SU-DHL-6 (cell line): Measurements from ENCODE around the gene SLAIN1.
"Not testable (repeated sequence)": the region's sequence is repeated elsewhere in the genome, so short reads cannot be mapped to it uniquely, and the experiment has no call there.

Experiments
- H2AFZ ChIP-seq: fragments of 200-600 bp; sonication (generic); 2 replicates; pipeline ENCODE4 v1.6.1; 2014; ENCODE audit warnings: low read depth, mild to moderate bottlenecking, moderate library complexity, mixed read lengths, antibody characterized with exemption, low read length; ENCODE audit not compliant: severe bottlenecking
- H3F3A ChIP-seq: fragments of 200-600 bp; shearing (Covaris generic); 2 replicates; pipeline ENCODE4 v1.6.0; 2016; ENCODE audit warnings: antibody characterized with exemption, mild to moderate bottlenecking; ENCODE audit not compliant: insufficient read depth
- H3K27ac ChIP-seq: fragments of 200-600 bp; sonication (generic); 2 replicates; pipeline ENCODE4 v1.5.1; 2016; ENCODE audit warnings: low read depth, mild to moderate bottlenecking, low read length, moderate library complexity, mixed read lengths
- H3K27me3 ChIP-seq: fragments of 200-600 bp; sonication (generic), shearing (Covaris generic); 2 replicates; pipeline ENCODE4 v1.6.0; 2014; ENCODE audit warnings: mild to moderate bottlenecking, low read length
- H3K36me3 ChIP-seq: fragments of 200-600 bp; sonication (generic); 2 replicates; pipeline ENCODE4 v1.6.1; 2014; ENCODE audit warnings: mild to moderate bottlenecking, low read length, mixed read lengths
- H3K4me2 ChIP-seq: fragments of 300-600, 200-600 bp; shearing (Covaris generic), sonication (generic); 2 replicates; pipeline ENCODE4 v1.6.0; 2014; ENCODE audit warnings: low read length, low read depth, mild to moderate bottlenecking; ENCODE audit not compliant: poor library complexity, severe bottlenecking
- H3K4me3 ChIP-seq: fragments of 200-600 bp; sonication (generic); 2 replicates; pipeline ENCODE4 v1.5.1; 2014; ENCODE audit warnings: antibody characterized with exemption, low read length, mild to moderate bottlenecking, mixed read lengths; ENCODE audit not compliant: insufficient read depth, poor library complexity, severe bottlenecking
- H3K79me2 ChIP-seq: fragments of 200-600 bp; sonication (generic); 2 replicates; pipeline ENCODE4 v1.6.1; 2014; ENCODE audit warnings: mild to moderate bottlenecking, low read length, moderate library complexity; ENCODE audit not compliant: insufficient read depth
- H3K9ac ChIP-seq: fragments of 200-600 bp; sonication (generic); 2 replicates; pipeline ENCODE4 v1.7.0; 2014; ENCODE audit warnings: mild to moderate bottlenecking, low read length
- H3K9me2 ChIP-seq: fragments of 200-600 bp; sonication (generic); replicated peaks from 2 replicates; pipeline ENCODE4 v1.6.1; 2014; ENCODE audit warnings: low read length; ENCODE audit not compliant: insufficient read depth
- H3K9me3 ChIP-seq: fragments of 200-600 bp; sonication (generic); 2 replicates; pipeline ENCODE4 v1.6.1; 2014; ENCODE audit warnings: low read length, mixed read lengths; ENCODE audit not compliant: insufficient read depth
- H4K20me1 ChIP-seq: fragments of 200-600 bp; sonication (generic); 2 replicates; pipeline ENCODE4 v1.6.1; 2014; ENCODE audit warnings: low read depth, mild to moderate bottlenecking, antibody characterized with exemption, low read length, moderate library complexity, mixed read lengths
- EZH2phosphoT487 ChIP-seq: fragments of 200-600 bp; sonication (generic), shearing (Covaris generic); conservative IDR thresholded peaks from 2 replicates; pipeline ENCODE4 v1.6.1; 2018; ENCODE audit warnings: mild to moderate bottlenecking, antibody characterized with exemption, low read length, moderate library complexity, mixed read lengths
- TF ChIP-seq, protein P1 (sequence below): fragments of 200-600 bp; sonication (generic); IDR thresholded peaks from one replicate; pipeline ENCODE4 v1.5.1; 2017; ENCODE audit warnings: antibody characterized with exemption, mild to moderate bottlenecking, low read length, moderate library complexity; ENCODE audit not compliant: insufficient read depth, poor library complexity, severe bottlenecking

The SLAIN1 gene

DNA sequence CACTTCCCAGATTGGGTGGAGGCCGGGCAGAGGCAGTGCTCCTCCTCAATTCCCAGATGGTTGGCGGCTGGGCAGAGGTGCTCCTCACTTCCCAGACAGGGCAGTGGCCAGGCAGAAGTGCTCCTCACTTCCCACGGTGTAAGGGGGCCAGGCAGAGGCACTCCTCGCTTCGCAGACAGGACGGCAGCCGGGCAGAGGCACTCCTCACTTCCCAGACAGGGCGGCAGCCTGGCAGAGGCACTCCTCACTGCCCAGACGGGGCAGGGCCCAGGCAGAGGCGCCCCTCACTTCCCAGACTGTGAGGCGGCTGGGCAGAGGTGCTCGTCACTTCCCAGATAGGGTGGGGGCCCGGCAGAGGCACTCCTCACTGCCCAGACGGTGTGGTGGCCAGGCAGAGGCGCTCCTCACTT, 36.6 kb upstream of the SLAIN1 start:
- no peaks in the 10 kb centered on the region for H4K20me1 ChIP-seq
- H2AFZ ChIP-seq, result no peak overlapping the region
- no peaks in the 10 kb centered on the region for H3F3A ChIP-seq
- no peak overlapping the region for H3K27ac ChIP-seq
- H3K27me3 ChIP-seq, result no peaks in the 10 kb centered on the region
- H3K9me2 ChIP-seq, result no peaks in the 10 kb centered on the region
- H3K4me3 ChIP-seq, result no peak overlapping the region
- H3K79me2 ChIP-seq, result no peaks in the 10 kb centered on the region
- no peak overlapping the region for H3K4me2 ChIP-seq
- no peaks in the 10 kb centered on the region for H3K36me3 ChIP-seq
- no peak overlapping the region for H3K9ac ChIP-seq
- TF ChIP-seq EZH2phosphoT487, result no peak
- TF ChIP-seq, protein P1, sequence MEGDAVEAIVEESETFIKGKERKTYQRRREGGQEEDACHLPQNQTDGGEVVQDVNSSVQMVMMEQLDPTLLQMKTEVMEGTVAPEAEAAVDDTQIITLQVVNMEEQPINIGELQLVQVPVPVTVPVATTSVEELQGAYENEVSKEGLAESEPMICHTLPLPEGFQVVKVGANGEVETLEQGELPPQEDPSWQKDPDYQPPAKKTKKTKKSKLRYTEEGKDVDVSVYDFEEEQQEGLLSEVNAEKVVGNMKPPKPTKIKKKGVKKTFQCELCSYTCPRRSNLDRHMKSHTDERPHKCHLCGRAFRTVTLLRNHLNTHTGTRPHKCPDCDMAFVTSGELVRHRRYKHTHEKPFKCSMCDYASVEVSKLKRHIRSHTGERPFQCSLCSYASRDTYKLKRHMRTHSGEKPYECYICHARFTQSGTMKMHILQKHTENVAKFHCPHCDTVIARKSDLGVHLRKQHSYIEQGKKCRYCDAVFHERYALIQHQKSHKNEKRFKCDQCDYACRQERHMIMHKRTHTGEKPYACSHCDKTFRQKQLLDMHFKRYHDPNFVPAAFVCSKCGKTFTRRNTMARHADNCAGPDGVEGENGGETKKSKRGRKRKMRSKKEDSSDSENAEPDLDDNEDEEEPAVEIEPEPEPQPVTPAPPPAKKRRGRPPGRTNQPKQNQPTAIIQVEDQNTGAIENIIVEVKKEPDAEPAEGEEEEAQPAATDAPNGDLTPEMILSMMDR, result no peak
- no peaks in the 10 kb centered on the region for H3K9me3 ChIP-seq

DNA sequence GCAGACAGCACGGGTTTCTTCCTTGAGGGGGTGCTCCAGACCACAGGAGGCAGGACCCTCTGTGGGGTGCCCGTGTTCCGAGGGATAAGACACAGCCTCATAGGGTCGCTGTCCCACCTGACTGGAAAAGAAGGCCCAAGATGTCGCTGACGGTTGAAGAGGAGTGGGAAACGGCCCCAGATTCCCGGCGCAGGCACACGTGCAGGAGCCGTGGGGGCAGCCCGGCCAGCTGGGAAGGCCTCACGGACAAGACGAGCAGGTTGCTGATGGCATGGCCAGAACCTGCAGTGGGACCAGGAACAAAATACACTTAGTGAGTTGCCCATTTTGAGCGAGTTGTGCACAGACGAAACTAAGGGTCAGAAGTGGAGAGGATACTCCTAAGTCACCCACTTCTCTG, 35.2 kb upstream of the SLAIN1 start:
- not testable (repeated sequence) for H4K20me1 ChIP-seq, H3K9ac ChIP-seq, H2AFZ ChIP-seq, H3K79me2 ChIP-seq, H3K36me3 ChIP-seq, H3K27ac ChIP-seq, H3F3A ChIP-seq, H3K9me2 ChIP-seq, H3K27me3 ChIP-seq, H3K9me3 ChIP-seq, H3K4me2 ChIP-seq, H3K4me3 ChIP-seq

DNA sequence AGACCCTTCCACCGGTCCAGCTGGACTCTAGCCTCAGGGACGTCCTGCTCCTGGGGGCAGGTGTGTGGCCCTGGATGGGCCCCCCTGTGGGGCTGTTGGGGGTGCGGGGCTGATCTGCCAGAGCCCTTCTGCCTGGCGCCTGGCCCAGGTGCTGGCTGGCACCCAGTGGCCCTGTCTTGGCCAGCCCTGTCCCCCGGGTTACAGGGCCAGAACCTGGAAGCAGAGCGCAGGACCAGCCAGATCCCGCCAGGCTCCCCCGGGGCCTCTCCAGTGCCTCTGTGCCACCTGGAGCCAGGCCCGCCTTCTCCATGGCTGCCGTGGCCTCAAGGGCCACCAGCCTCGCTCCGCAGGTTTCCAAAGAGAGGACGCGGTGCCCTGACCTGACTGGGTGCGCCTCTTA, 34.7 kb upstream of the SLAIN1 start:
- not testable (repeated sequence) for H3K4me3 ChIP-seq, H2AFZ ChIP-seq, H3K4me2 ChIP-seq, H3K9ac ChIP-seq, H3K9me2 ChIP-seq, H3K27me3 ChIP-seq, H3F3A ChIP-seq, H3K27ac ChIP-seq, H3K79me2 ChIP-seq, H4K20me1 ChIP-seq, H3K9me3 ChIP-seq, H3K36me3 ChIP-seq

DNA sequence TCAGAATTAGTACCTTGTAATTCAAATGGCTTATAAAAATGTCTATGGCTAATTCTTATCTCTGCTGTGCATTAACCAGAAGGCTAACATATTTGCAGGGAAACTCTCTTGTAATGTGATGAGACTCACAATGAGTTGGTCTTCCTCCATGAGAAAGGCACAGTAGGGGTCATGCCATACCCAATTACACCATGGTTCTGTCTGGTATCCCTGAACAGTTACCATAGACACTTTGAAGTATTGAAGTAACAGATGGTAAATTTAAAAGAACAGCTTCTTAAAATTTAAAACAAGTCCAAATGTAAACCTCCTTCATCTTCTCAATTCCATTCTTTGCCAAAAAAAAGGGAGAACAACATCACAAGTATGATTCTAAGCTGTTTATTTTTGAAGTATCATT, 22.6 kb upstream of the SLAIN1 start:
- Histone ChIP-seq H3K9me2 (no peaks in the 10 kb centered on the region), H3K27me3 (no peaks in the 10 kb centered on the region), H3F3A (no peaks in the 10 kb centered on the region), H3K9me3 (no peaks in the 10 kb centered on the region), H2AFZ (no peak overlapping the region), H3K79me2 (no peaks in the 10 kb centered on the region), H4K20me1 (no peaks in the 10 kb centered on the region), H3K36me3 (no peaks in the 10 kb centered on the region), H3K27ac (no peak overlapping the region), H3K4me2 (no peak overlapping the region), H3K4me3 (no peak overlapping the region), H3K9ac (no peak overlapping the region)
- TF ChIP-seq EZH2phosphoT487, result no peak
- TF ChIP-seq, protein P1, result no peak
